ENCODE data around the gene TARS2.

The TARS2 gene

DNA sequence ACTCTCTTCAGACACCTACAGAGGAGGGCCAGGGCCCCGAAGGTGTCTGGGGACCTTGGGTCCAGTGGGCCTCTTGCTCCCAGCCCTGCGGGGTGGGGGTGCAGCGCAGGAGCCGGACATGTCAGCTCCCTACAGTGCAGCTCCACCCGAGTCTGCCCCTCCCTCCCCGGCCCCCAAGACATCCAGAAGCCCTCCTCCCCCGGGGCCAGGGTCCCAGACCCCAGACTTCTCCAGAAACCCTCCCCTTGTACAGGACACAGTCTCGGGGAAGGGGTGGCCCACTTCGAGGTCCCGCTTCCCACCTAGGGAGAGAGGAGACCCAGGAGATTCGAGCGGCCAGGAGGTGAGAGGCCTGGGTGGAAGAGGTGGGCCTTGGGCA, 65.7 kb downstream of the TARS2 start:
- no peak for DNase-seq
- in situ Hi-C loops (cut with MboI; ENCODE audit: low pct_unique_long_range_greater_than_20kb, low sequenced_read_pairs): no loop called here

DNA sequence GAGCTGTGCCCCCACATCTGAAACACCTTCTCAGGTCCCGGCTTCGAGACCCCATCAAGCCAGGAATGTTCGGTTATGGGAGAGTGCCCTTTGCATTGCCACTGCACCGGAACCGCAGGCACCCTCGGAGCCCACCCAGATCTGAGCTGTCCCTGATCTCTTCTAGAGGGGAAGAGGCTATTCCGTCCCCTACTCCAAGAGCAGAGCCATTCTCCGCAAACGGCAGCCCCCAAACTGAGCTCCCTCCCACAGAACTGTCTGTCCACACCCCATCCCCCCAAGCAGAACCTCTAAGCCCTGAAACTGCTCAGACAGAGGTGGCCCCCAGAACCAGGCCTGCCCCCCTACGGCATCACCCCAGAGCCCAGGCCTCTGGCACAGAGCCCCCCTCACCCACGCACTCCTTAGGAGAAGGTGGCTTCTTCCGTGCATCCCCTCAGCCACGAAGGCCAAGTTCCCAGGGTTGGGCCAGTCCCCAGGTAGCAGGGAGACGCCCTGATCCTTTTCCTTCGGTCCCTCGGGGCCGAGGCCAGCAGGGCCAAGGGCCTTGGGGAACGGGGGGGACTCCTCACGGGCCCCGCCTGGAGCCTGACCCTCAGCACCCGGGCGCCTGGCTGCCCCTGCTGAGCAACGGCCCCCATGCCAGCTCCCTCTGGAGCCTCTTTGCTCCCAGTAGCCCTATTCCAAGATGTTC, 66.3 kb downstream of the TARS2 start:
- in situ Hi-C loops (cut with MboI; ENCODE audit: low pct_unique_long_range_greater_than_20kb, low sequenced_read_pairs): no loop called here
- DNase-seq: no peak

DNA sequence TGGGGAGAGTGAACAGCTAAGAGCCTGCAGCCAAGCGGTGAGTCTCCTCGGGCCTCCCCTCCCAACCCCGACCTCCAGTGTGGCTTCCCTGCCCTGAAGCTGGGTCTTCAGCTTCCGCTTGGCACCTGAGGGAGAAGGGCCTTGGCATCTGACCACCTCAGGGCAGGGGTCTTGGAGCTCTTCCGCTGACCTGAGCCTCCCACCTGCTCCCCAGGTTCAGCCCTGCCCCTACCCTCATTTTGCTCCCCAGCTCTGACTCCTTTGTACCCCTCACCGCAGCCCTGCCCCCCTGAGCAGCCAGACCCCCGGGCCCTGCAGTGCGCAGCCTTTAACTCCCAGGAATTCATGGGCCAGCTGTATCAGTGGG, 66.8 kb downstream of the TARS2 start:
- in situ Hi-C loops (cut with MboI; ENCODE audit: low pct_unique_long_range_greater_than_20kb, low sequenced_read_pairs): no loop called here
- DNase-seq: no peak

DNA sequence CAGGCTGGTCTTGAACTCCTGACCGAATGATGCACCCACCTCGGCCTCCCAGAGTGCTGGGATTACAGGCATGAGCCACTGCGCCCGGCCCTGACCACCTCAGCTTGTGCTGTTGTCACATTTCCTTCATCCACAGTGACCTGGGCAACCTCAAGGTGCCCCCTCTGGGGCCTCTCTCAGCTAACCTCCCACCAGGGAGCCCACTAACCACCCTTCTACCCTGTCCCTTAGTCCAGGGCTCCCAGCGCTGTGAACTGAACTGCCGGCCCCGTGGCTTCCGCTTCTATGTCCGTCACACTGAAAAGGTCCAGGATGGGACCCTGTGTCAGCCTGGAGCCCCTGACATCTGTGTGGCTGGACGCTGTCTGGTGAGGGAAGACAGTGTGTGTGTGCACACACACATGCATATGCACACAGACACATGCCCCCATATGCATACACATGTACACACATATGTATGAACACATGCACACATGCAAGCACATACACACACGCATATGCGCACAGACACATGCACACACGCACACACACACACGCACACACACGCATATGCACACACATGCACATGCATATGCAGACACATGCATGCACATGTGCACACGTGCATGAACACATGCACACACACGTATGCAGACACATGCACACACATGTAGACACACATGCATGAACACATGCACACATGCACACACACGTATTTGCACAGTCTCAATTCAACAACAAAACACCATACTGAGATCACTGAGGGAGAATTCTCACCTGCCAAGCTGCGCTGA, 68.2 kb downstream of the TARS2 start:
- in situ Hi-C loops (cut with MboI; ENCODE audit: low pct_unique_long_range_greater_than_20kb, low sequenced_read_pairs): no loop called here
- no peak for DNase-seq

DNA sequence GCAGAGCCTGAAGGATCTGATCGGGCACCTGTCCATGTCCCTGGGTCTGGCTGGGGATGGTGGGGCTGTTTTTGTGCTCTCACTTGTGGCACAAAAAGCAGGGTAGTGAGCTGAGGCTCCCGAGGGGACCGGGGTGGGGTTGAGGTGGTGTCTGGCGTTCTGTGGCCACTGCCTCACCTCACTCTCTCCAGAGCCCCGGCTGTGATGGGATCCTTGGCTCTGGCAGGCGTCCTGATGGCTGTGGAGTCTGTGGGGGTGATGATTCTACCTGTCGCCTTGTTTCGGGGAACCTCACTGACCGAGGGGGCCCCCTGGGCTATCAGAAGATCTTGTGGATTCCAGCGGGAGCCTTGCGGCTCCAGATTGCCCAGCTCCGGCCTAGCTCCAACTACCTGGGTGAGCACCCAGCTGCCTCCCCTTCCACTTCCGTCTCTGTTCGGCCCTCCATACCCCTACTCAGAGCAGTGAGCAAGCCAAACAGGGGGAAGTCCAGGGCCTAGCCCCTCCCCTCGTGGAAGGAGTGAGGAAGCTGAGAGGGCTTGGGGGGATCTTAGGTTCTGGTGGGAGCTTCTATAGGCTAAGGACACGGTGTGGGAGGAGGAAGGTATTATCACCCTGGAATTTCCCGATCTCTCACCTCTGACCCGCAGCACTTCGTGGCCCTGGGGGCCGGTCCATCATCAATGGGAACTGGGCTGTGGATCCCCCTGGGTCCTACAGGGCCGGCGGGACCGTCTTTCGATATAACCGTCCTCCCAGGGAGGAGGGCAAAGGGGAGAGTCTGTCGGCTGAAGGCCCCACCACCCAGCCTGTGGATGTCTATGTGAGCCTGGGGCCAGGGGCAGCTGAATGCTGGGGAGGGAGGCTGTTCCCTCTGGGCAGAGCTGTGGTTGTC, 69.0 kb downstream of the TARS2 start:
- no peak for DNase-seq
- in situ Hi-C loops (cut with MboI; ENCODE audit: low pct_unique_long_range_greater_than_20kb, low sequenced_read_pairs): no loop called here

DNA sequence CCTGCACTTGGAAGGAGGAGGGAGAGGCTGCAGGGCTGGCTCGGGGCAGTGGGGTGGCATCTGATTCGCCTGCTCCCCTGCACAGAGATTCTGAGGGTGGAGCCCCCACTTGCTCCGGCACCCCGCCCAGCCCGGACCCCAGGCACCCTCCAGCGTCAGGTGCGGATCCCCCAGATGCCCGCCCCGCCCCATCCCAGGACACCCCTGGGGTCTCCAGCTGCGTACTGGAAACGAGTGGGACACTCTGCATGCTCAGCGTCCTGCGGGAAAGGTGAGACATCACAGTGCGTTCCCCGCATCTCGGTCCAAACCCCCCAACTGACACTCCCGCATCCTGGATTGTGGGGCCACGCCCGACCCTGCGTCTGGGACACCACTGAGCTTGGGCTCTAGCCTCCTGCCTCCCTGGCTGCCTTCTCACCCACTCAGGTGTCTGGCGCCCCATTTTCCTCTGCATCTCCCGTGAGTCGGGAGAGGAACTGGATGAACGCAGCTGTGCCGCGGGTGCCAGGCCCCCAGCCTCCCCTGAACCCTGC, 69.9 kb downstream of the TARS2 start:
- in situ Hi-C loops (cut with MboI; ENCODE audit: low pct_unique_long_range_greater_than_20kb, low sequenced_read_pairs): no loop called here
- no peak for DNase-seq

All from KBM-7 (cell line).